H1 (cell line): ENCODE results near the gene KLHL2. TPM values are rescaled to one million over a fixed set of nuclear protein-coding genes. Genes with fewer than 3 reads are reported as not detected.
A peak's percentile ranks its signal among the peaks of the same experiment; 100 is the strongest.

Source experiments
- CBX5 ChIP-seq: fragments of 300-800, 300-1000 bp; sonication (generic); IDR thresholded peaks from 2 replicates; pipeline ENCODE4 v1.7.1; 2016; ENCODE audit warnings: antibody characterized with exemption, low read length, low read depth
- CEBPB ChIP-seq: IDR thresholded peaks from 2 replicates; pipeline ENCODE4 v1.6.1; 2012; ENCODE audit warnings: low read depth, low read length
- CHD1 ChIP-seq: IDR thresholded peaks from 2 replicates; pipeline ENCODE4 v1.6.1; 2012; ENCODE audit warnings: low read depth, low read length, improper control_type of control experiment
- CHD2 ChIP-seq: IDR thresholded peaks from 2 replicates; pipeline ENCODE4 v1.6.1; 2012; ENCODE audit warnings: low read length, improper control_type of control experiment
- EGR1 ChIP-seq: IDR thresholded peaks from 2 replicates; pipeline ENCODE4 v1.6.1; 2011; ENCODE audit warnings: low read depth, low read length, borderline replicate concordance
- FOSL1 ChIP-seq: IDR thresholded peaks from 2 replicates; pipeline ENCODE4 v1.6.1; 2011; ENCODE audit warnings: mild to moderate bottlenecking, low read depth, low read length, moderate library complexity; ENCODE audit not compliant: insufficient read depth
- HDAC6 ChIP-seq: IDR thresholded peaks from one replicate; pipeline ENCODE4 v1.7.1; 2012; ENCODE audit warnings: low read depth, mild to moderate bottlenecking, inconsistent platforms, low read length, moderate library complexity
- KDM5A ChIP-seq: fragments of 200-600 bp; IDR thresholded peaks from 2 replicates; pipeline ENCODE4 v1.7.1; 2012; ENCODE audit warnings: mild to moderate bottlenecking, low read length, inconsistent platforms, mixed read lengths
- NANOG ChIP-seq: IDR thresholded peaks from 2 replicates; pipeline ENCODE4 v1.6.1; 2011; ENCODE audit warnings: low read length, low read depth, mild to moderate bottlenecking, inconsistent platforms; ENCODE audit not compliant: insufficient read depth, poor library complexity, severe bottlenecking
- NRF1 ChIP-seq: IDR thresholded peaks from 2 replicates; pipeline ENCODE4 v1.6.1; 2011; ENCODE audit warnings: mild to moderate bottlenecking, low read depth, low read length, improper control_type of control experiment
- PHF8 ChIP-seq: fragments of 200-600 bp; sonication (generic); conservative IDR thresholded peaks from 2 replicates; pipeline ENCODE4 v1.7.1; 2012; ENCODE audit warnings: low read depth, mild to moderate bottlenecking, inconsistent platforms, low read length, moderate library complexity
- RNF2 ChIP-seq: fragments of 200-900, 300-1000 bp; sonication (generic); IDR thresholded peaks from 2 replicates; pipeline ENCODE4 v1.7.1; 2016; ENCODE audit warnings: borderline replicate concordance, low read depth, mild to moderate bottlenecking, antibody characterized with exemption, low read length; ENCODE audit not compliant: poor library complexity, severe bottlenecking; ENCODE audit errors: missing control alignments
- RXRA ChIP-seq: IDR thresholded peaks from 2 replicates; pipeline ENCODE4 v1.6.1; 2011; ENCODE audit warnings: low read depth, mild to moderate bottlenecking, low read length, moderate library complexity; ENCODE audit not compliant: insufficient read depth
- SAP30 ChIP-seq: fragments of 300-600 bp; sonication (generic); IDR thresholded peaks from 2 replicates; pipeline ENCODE4 v1.7.1; 2012; ENCODE audit warnings: low read length, moderate library complexity, mild to moderate bottlenecking, inconsistent platforms; ENCODE audit not compliant: insufficient read depth, insufficient replicate concordance
- SIN3A ChIP-seq, 2 experiments: IDR thresholded peaks in 1 of 2; conservative IDR thresholded peaks in 1 of 2; 2 replicates each; pipeline ENCODE4 v1.6.1; 2011 to 2012; ENCODE audit warnings: low read length in 2 of 2, improper control_type of control experiment in 1 of 2, low read depth in 1 of 2, mild to moderate bottlenecking in 1 of 2
- SIX5 ChIP-seq: IDR thresholded peaks from 2 replicates; pipeline ENCODE4 v1.6.1; 2011; ENCODE audit warnings: mild to moderate bottlenecking, low read depth, low read length
- SP1 ChIP-seq: IDR thresholded peaks from 2 replicates; pipeline ENCODE4 v1.6.1; 2011; ENCODE audit warnings: low read depth, low read length
- SP4 ChIP-seq: IDR thresholded peaks from 2 replicates; pipeline ENCODE4 v1.6.1; 2012; ENCODE audit warnings: low read length, inconsistent platforms
- SRF ChIP-seq: IDR thresholded peaks from 2 replicates; pipeline ENCODE4 v1.6.1; 2011; ENCODE audit warnings: mild to moderate bottlenecking, low read depth, low read length, moderate library complexity
- TBP ChIP-seq: IDR thresholded peaks from 2 replicates; pipeline ENCODE4 v1.6.1; 2011; ENCODE audit warnings: low read depth, low read length, improper control_type of control experiment
- ZNF274 ChIP-seq: IDR thresholded peaks from 2 replicates; pipeline ENCODE4 v1.7.0; 2012; ENCODE audit warnings: low read length, borderline replicate concordance; ENCODE audit errors: extremely low read depth
- polyA plus RNA-seq, 7 experiments: library from polyadenylated mRNA; depleted of rRNA in 3 of 7; stranded (reverse) in 5 of 7; unstranded in 2 of 7; fragments of >200 nt in 5 of 7; fragments of 200-250 nt in 2 of 7; gene quantifications; 1 replicate in 5 of 7; 2 replicates in 1 of 7; 4 replicates in 1 of 7; pipeline versions ENCODE4 v1.2.1 to v1.2.3, GENCODE V29; 2011 to 2013; ENCODE audit warnings: missing spikeins in 2 of 7, mixed read lengths in 2 of 7
- total RNA-seq: library from RNA; stranded (reverse); fragmentation: NEBNext Ultra II Directional; extraction: Animal tissue kit (Norgen Biotek cat#: 25700); gene quantifications from 2 replicates; pipeline ENCODE4 v1.2.1, GENCODE V29; 2021
- TF ChIP-seq, protein P1 (sequence below): IDR thresholded peaks from 2 replicates; pipeline ENCODE4 v1.6.1; 2011; ENCODE audit warnings: low read length, improper control_type of control experiment
- TF ChIP-seq, protein P2 (sequence below): IDR thresholded peaks from 2 replicates; pipeline ENCODE4 v1.6.1; 2012; ENCODE audit warnings: inconsistent platforms

Gene KLHL2
- total and polyA plus RNA-seq, 2 of the 8 experiments (the other 6 are each of a cell fraction or from before 2014, with no cell fraction given) = 5.2 to 12.0 TPM

DNA sequence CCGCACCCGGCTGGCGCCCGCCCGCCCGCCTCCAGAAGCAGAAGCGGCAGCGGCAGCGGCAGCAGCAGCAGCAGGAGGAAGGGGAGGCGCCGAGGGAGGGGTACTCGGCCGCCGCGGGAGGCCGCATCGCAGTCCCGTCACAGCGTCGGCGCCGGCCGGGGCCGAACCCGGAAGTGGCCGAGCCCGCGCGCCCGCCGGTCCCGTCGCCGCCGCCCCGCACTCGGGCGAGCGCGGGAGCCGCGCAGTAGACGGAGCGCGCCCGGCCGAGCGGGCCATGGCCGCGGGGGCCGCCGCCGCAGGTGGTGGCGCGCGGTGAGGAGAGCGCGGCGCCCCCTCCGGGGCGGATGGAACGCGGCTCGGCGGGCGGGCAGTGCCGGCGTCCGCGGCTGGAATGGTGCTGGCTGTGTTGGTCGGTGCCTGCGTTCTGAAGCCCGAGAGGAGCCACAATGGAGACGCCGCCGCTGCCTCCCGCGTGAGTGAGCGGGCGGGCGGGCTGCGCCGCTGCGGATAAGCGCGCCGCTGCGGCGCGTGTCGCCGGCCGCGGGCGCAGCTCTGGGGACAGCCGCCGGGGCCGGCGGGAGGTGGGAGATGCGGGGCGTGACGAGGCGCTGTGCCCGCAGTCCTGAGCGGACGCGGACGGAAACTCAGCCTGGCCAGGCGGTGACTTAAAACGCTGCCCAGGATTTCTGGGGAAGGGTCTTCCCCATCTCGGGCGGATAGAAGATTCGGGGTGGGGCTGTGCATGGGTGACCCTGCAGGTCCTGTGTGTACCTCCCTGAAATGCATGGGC is at the start of gene KLHL2 (continued):
- TF ChIP-seq KDM5A (no peak), CHD2 (no peak), SAP30 (no peak), EGR1 (no peak), CBX5 (no peak), SIN3A (conservative IDR thresholded peaks at IDR 0.05 in 1 of 2, IDR thresholded peaks at IDR 0.05 in 1 of 2; ENCODE audit: low read depth in 1 of 2, low read length in 2 of 2) (no peak; a peak in 1 of 4 replicates), CEBPB (no peak), RNF2 (no peak), SP1 (no peak), SRF (peak; percentile 25), NANOG (no peak), SP4 (no peak), ZNF274 (no peak), PHF8 (peak; percentile 88), TBP (no peak), RXRA (no peak), HDAC6 (no peak), SIX5 (no peak), FOSL1 (no peak), CHD1 (no peak), NRF1 (no peak)
- TF ChIP-seq, protein P1, sequence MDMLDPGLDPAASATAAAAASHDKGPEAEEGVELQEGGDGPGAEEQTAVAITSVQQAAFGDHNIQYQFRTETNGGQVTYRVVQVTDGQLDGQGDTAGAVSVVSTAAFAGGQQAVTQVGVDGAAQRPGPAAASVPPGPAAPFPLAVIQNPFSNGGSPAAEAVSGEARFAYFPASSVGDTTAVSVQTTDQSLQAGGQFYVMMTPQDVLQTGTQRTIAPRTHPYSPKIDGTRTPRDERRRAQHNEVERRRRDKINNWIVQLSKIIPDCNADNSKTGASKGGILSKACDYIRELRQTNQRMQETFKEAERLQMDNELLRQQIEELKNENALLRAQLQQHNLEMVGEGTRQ = no peak
- TF ChIP-seq, protein P2, sequence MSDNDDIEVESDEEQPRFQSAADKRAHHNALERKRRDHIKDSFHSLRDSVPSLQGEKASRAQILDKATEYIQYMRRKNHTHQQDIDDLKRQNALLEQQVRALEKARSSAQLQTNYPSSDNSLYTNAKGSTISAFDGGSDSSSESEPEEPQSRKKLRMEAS = no peak; the same call in 1 of the 2 replicates
